Common myeloid progenitor, CD34-positive (primary cell): Measurements from ENCODE around the gene IFIT2.
"Not testable (repeated sequence)": the region's sequence is repeated elsewhere in the genome, so short reads cannot be mapped to it uniquely, and the experiment has no call there.

Source experiments
- CTCF ChIA-PET: fragments of 350-600 bp; sonication (Branson Sonifier 250); formaldehyde crosslinking; loops from one replicate; lab custom pipeline; 2021; ENCODE audit warnings: antibody characterized with exemption; lab: Charles Lee
- POLR2A ChIA-PET: fragments of 350-600 bp; sonication (Branson Sonifier 250); formaldehyde crosslinking; loops from one replicate; lab custom pipeline; 2021; ENCODE audit warnings: antibody characterized with exemption; lab: Charles Lee
- DNase-seq, 3 donors: peaks; one replicate each; pipeline versions ENCODE4 v3.0.0 to v3.0.0-alpha.2; 2013
- H3K27ac ChIP-seq, 2 experiments: 1 replicate in 1 of 2; 2 replicates in 1 of 2; pipeline ENCODE4 v1.7.0; 2013; ENCODE audit warnings: inconsistent platforms in 2 of 2, low read length in 2 of 2, mild to moderate bottlenecking in 2 of 2, low read depth in 1 of 2, moderate library complexity in 1 of 2; ENCODE audit not compliant: severe bottlenecking in 2 of 2, insufficient read depth in 1 of 2, poor library complexity in 1 of 2
- H3K27me3 ChIP-seq, 5 experiments: replicated peaks in 2 of 5; 1 replicate in 3 of 5; 2 replicates in 2 of 5; pipeline versions ENCODE4 v1.6.1 to v1.7.0; 2013; ENCODE audit warnings: low read length in 4 of 5, mild to moderate bottlenecking in 2 of 5, moderate library complexity in 2 of 5, inconsistent platforms in 1 of 5; ENCODE audit not compliant: insufficient read depth in 5 of 5, control insufficient read depth in 4 of 5
- H3K36me3 ChIP-seq, 4 experiments: 1 replicate in 2 of 4; 2 replicates in 2 of 4; pipeline versions ENCODE4 v1.6.1 to v1.7.0; 2013; ENCODE audit warnings: low read length in 3 of 4, control low read depth in 1 of 4, mild to moderate bottlenecking in 1 of 4; ENCODE audit not compliant: control insufficient read depth in 4 of 4, insufficient read depth in 4 of 4
- H3K4me1 ChIP-seq, 4 experiments: 1 replicate in 3 of 4; 2 replicates in 1 of 4; pipeline versions ENCODE4 v1.6.1 to v1.7.1; 2013; ENCODE audit warnings: low read length in 3 of 4, mild to moderate bottlenecking in 3 of 4, control low read depth in 1 of 4, inconsistent platforms in 1 of 4, moderate library complexity in 1 of 4; ENCODE audit not compliant: control insufficient read depth in 4 of 4, insufficient read depth in 4 of 4; ENCODE audit errors: control extremely low read depth in 1 of 4
- H3K4me3 ChIP-seq, 7 experiments: 1 replicate in 4 of 7; 2 replicates in 3 of 7; pipeline versions ENCODE4 v1.5.1 to v1.7.0; 2013; ENCODE audit warnings: mild to moderate bottlenecking in 7 of 7, low read length in 6 of 7, moderate library complexity in 6 of 7, inconsistent platforms in 2 of 7, low read depth in 2 of 7, control low read depth in 1 of 7; ENCODE audit not compliant: insufficient read depth in 4 of 7, control insufficient read depth in 1 of 7; ENCODE audit errors: extremely low read depth in 1 of 7
- H3K9me3 ChIP-seq, 5 experiments: 1 replicate in 4 of 5; 2 replicates in 1 of 5; pipeline versions ENCODE4 v1.6.1 to v1.7.1; 2013; ENCODE audit warnings: low read length in 4 of 5, mild to moderate bottlenecking in 2 of 5, inconsistent platforms in 1 of 5, low read depth in 1 of 5, moderate library complexity in 1 of 5; ENCODE audit not compliant: control insufficient read depth in 4 of 5, insufficient read depth in 2 of 5; ENCODE audit errors: control extremely low read depth in 1 of 5
- WGBS: methylation state at CpG from one replicate; pipeline ENCODE4 v1.1.5; 2013; ENCODE audit not compliant: insufficient coverage; 5-methylcytosine and 5-hydroxymethylcytosine counted together

The IFIT2 gene

GRCh38 chr10:89348975-89349374 lies 47.1 kb downstream of the IFIT2 start:
- Histone ChIP-seq H3K4me1 (peaks cover 6 to 32% (median 21%) of the 10 kb centered on the region in 4 experiments), H3K27me3 (no peaks in the 10 kb centered on the region), H3K9me3 (peaks cover 0 to 5% (median 3%) of the 10 kb centered on the region in 5 experiments), H3K4me3 (no peak overlapping the region), H3K27ac (no peak overlapping the region), H3K36me3 (no peaks in the 10 kb centered on the region)
- WGBS, result 94% methylated on average over 2 of the region's 2 CpGs
- CTCF ChIA-PET, result interaction anchor here (1.0 to 3.3 kb wide), 3 partner anchors 16 to 20 kb away, joined by 3 to 12 read pairs (median 3); no protein-coding TSS in a partner anchor
- POLR2A ChIA-PET, result interaction anchor here (0.5 kb wide), 1 partner anchor 295 kb away, joined by 4 read pairs; no protein-coding TSS in a partner anchor
- no peak for DNase-seq

GRCh38 chr10:89350631-89351315 lies 48.9 kb downstream of the IFIT2 start:
- Histone ChIP-seq H3K4me3 (peak overlapping the region in 2 of 7 experiments; percentile 10 to 21), H3K4me1 (peaks cover 6 to 32% (median 21%) of the 10 kb centered on the region in 4 experiments), H3K27ac (peak overlapping the region; percentile 44 to 61)
- ChIA-PET CTCF (interaction anchor here (2.5 kb wide), 1 partner anchor 11 kb away, joined by 15 read pairs; no protein-coding TSS in a partner anchor), POLR2A (interaction anchor here (0.6 kb wide), 1 partner anchor 49 kb away, joined by 4 read pairs; no protein-coding TSS in a partner anchor)
- peak in 2 of 3 donors; percentile 38 to 66 for DNase-seq
- WGBS, result 42% methylated on average over 4 of the region's 7 CpGs
- H3K9me3 ChIP-seq, H3K27me3 ChIP-seq, H3K36me3 ChIP-seq: not testable (repeated sequence)

- Histone ChIP-seq H3K9me3 (peaks cover 0 to 10% (median 5%) of the 10 kb centered on the region in 5 experiments), H3K27me3 (no peaks in the 10 kb centered on the region), H3K4me3 (no peak overlapping the region), H3K36me3 (no peaks in the 10 kb centered on the region), H3K27ac (no peak overlapping the region), H3K4me1 (peaks cover 6 to 30% (median 21%) of the 10 kb centered on the region in 4 experiments)
- POLR2A ChIA-PET, result interaction anchor here (0.6 kb wide), 1 partner anchor 50 kb away, joined by 4 read pairs; no protein-coding TSS in a partner anchor
- 100% methylated on average over 1 of the region's 1 CpG for WGBS
- peak in 2 of 3 donors; percentile 43 to 57 for DNase-seq
- CTCF ChIA-PET, result interaction anchor here (2.5 kb wide), 1 partner anchor 11 kb away, joined by 15 read pairs; no protein-coding TSS in a partner anchor
These were observed 49.5 kb downstream of the IFIT2 start for GRCh38 chr10:89351412-89351779.

DNA sequence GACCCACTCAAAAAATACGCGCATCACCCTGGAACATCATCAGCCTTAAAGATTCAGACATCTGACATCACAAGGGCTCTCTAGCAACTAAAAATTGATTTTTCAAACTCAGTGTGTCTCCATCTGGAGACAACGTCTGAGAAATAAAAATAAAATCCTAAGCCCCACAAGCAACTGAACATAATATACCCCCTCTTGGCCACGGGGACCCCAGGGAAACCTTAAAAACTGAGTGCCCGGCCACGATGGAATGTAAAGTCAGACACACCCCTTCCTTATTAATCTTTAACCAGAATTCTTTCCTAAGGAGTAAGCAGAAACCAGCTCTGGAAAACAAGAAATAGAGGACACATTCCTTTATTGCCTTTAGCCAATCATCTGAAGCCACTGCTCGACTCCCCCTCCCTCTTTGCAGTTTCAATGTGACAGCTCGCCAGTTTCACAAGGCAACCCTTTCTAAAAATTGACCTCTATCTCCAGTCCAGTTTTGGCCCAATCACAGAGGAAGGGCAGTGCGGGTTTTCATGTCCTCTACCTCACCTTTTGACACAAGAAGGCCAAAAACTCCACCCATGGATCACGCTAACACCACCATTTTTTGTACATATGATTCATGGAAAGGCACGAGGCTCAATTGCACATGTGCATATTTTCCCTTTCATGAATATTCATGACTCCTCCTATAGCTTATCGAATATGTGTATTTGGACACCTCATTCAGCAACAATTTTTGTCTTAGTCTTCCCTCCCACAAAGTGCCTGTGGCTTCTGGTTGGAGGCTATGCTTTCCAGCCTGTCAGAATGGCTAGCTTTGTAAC lies 50.1 kb downstream of the IFIT2 start:
- CTCF ChIA-PET, result interaction anchor here (1.2 to 2.5 kb wide), 3 partner anchors 10 to 18 kb away, joined by 3 to 15 read pairs (median 4); no protein-coding TSS in a partner anchor
- Histone ChIP-seq H3K4me1 (peaks cover 2 to 30% (median 20%) of the 10 kb centered on the region in 4 experiments), H3K36me3 (no peaks in the 10 kb centered on the region), H3K27ac (no peak overlapping the region), H3K4me3 (no peak overlapping the region), H3K27me3 (no peaks in the 10 kb centered on the region), H3K9me3 (peaks cover 0 to 10% (median 5%) of the 10 kb centered on the region in 5 experiments)
- POLR2A ChIA-PET, result interaction anchor here (0.6 kb wide), 1 partner anchor 50 kb away, joined by 4 read pairs; no protein-coding TSS in a partner anchor
- 94% methylated on average over 10 of the region's 12 CpGs for WGBS
- DNase-seq, result no peak

GRCh38 chr10:89352802-89353201 lies 51.0 kb downstream of the IFIT2 start:
- peaks cover 2 to 33% (median 19%) of the 10 kb centered on the region in 4 experiments for H3K4me1 ChIP-seq
- ChIA-PET POLR2A (no interaction called here), CTCF (interaction anchor here (1.2 to 2.5 kb wide), 3 partner anchors 9 to 17 kb away, joined by 3 to 15 read pairs (median 4); no protein-coding TSS in a partner anchor)
- H3K9me3 ChIP-seq, result peaks cover 0 to 10% (median 5%) of the 10 kb centered on the region in 5 experiments
- whole genome bisulfite sequencing, result no CpG with 5 or more reads among the region's 4 CpGs
- H3K36me3 ChIP-seq, result no peaks in the 10 kb centered on the region
- peak in 2 of 3 donors; percentile 35 to 59 for DNase-seq
- H3K27me3 ChIP-seq, result no peaks in the 10 kb centered on the region
- no peak overlapping the region for H3K27ac ChIP-seq
- H3K4me3 ChIP-seq, result no peak overlapping the region

DNA sequence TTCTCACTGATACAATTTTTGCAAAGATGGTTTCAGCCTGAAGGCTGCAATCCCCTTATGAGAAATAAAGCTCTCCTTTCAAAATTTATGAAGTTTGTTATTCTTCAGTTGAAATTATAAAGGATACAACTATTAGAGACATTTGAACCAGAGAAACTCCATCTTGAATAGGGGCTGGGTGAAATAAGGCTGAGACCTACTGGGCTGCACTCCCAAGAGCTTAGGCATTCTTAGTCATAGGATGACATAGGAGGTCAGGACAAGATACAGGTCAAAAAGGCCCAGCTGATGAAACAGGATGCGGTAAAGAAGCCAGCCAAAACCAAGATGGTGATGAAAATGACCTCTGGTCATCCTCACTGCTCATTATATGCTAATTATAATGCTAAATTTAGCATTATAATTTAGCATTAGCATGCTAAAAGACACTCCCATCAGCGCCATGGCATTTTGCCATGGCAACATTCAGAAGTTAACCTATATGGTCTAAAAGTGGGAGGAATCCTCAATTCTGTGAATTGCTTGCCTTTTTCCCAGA lies 53.6 kb downstream of the IFIT2 start:
- Histone ChIP-seq H3K27me3 (no peaks in the 10 kb centered on the region), H3K36me3 (no peaks in the 10 kb centered on the region), H3K9me3 (peaks cover 0 to 10% (median 5%) of the 10 kb centered on the region in 5 experiments), H3K4me3 (no peak overlapping the region), H3K4me1 (peaks cover 2 to 39% (median 15%) of the 10 kb centered on the region in 4 experiments), H3K27ac (no peak overlapping the region)
- POLR2A ChIA-PET, result no interaction called here
- DNase-seq, result no peak
- 80% methylated on average over 1 of the region's 2 CpGs for WGBS
- CTCF ChIA-PET, result interaction anchor here (1.2 to 4.0 kb wide), 4 partner anchors 9 to 33 kb away, joined by 3 to 24 read pairs (median 4); no protein-coding TSS in a partner anchor
